ENCODE measurements around the gene NAALADL2. TPM values are rescaled to one million over a fixed set of nuclear protein-coding genes. Genes with fewer than 3 reads are reported as not detected.

NAALADL2 gene
- total and polyA plus RNA-seq, 2 of the 8 experiments (the other 6 are each of a cell fraction or from before 2014, with no cell fraction given), result 0.12 to 0.22 TPM

GRCh38 chr3:175735866-175736265 lies 876.7 kb downstream of the NAALADL2 start (continued):
- no peak for TF ChIP-seq CHD7 (IDR thresholded peaks at IDR 0.05; ENCODE audit: insufficient replicate concordance, low read length)
- TF ChIP-seq SP1 (IDR thresholded peaks at IDR 0.05; ENCODE audit: low read depth, low read length), result no peak
- no peak for TF ChIP-seq FOSL1 (IDR thresholded peaks at IDR 0.05; ENCODE audit: insufficient read depth, low read depth, low read length)
- no peak for TF ChIP-seq KDM5A (IDR thresholded peaks at IDR 0.05; ENCODE audit: low read length)
- no peak for TF ChIP-seq CBX8 (IDR thresholded peaks at IDR 0.05; ENCODE audit: borderline replicate concordance, low read depth, low read length)
- TF ChIP-seq RNF2 (IDR thresholded peaks at IDR 0.05; ENCODE audit: borderline replicate concordance, low read depth, low read length, missing control alignments, poor library complexity, severe bottlenecking), result no peak
